ENCODE data around the gene PAQR6. TPM values are rescaled to one million over a fixed set of nuclear protein-coding genes. Genes with fewer than 3 reads are reported as not detected.

PAQR6 gene
- total RNA-seq, 1 experiment from 2014 or later: 0.92 TPM

- Histone ChIP-seq H3K27me3 (ENCODE audit: control insufficient read depth, insufficient read depth, low read length) (no peaks in the 10 kb centered on the region), H3K4me1 (ENCODE audit: control insufficient read depth, insufficient read depth, low read length) (peaks cover 10% of the 10 kb centered on the region), H3K27ac (ENCODE audit: low read length) (no peak overlapping the region), H3K9me3 (ENCODE audit: control insufficient read depth, insufficient read depth, low read depth, low read length) (no peaks in the 10 kb centered on the region), H3K36me3 (ENCODE audit: control insufficient read depth, insufficient read depth, low read length) (peaks cover 17% of the 10 kb centered on the region), H3K4me3 (ENCODE audit: low read depth in 2 of 2, low read length in 2 of 2) (no peak overlapping the region)
- POLR2A ChIA-PET: interaction anchor here (0.6 kb wide), 1 partner anchor 118 kb away, joined by 5 read pairs; no protein-coding TSS in a partner anchor
- TF ChIP-seq POLR2AphosphoS5 (IDR thresholded peaks at IDR 0.05; ENCODE audit: low read depth, low read length) (no peak), CTCF (IDR thresholded peaks at IDR 0.05) (no peak), TCF7L2 (IDR thresholded peaks at IDR 0.05; ENCODE audit: low read depth, low read length) (no peak)
- in situ Hi-C loops (cut with HindIII; ENCODE audit: low pct_unique_long_range_greater_than_20kb, low sequenced_read_pairs) (no loop called here), intact Hi-C loops (cut with micrococcal nuclease; ENCODE audit: unreplicated experiment) (no loop called here)
- no TSS peak for BruUV-seq (replicated peaks)
- no peak for ATAC-seq
- CTCF ChIA-PET: interaction anchor here (1.0 kb wide), 1 partner anchor 12 kb away, joined by 15 read pairs; the partner anchor contains the start of gene PAQR6
- no peak for DNase-seq (ENCODE audit: low read depth, low spot score)
Observed at GRCh38 chr1:156259805-156260204, 11.9 kb upstream of the PAQR6 start.

DNA sequence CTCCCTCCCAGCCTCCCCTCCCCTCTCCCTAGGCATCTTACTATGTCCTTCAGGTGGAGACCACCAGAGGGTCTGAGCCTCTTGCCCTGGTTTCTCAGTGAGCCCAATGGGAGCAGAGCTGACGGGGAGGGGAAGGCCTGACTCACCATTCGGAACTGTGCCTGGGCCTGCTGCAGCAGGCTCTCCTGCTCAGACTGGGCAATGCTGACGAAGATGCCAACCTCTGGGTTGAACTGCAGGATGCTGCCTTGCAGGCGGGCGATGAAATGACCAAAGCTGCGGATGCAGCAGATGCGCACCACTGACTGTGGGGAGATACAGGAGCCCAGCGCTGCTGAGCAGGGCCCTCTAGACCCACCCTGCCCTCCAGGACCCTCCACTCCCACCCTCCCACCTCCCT lies 11.0 kb upstream of the PAQR6 start:
- H3K36me3 ChIP-seq (ENCODE audit: control insufficient read depth, insufficient read depth, low read length): peaks cover 17% of the 10 kb centered on the region
- no peak overlapping the region for H3K4me3 ChIP-seq (ENCODE audit: low read depth in 2 of 2, low read length in 2 of 2)
- H3K4me1 ChIP-seq (ENCODE audit: control insufficient read depth, insufficient read depth, low read length): peaks cover 10% of the 10 kb centered on the region
- intact Hi-C loops (cut with micrococcal nuclease; ENCODE audit: unreplicated experiment) (no loop called here), in situ Hi-C loops (cut with HindIII; ENCODE audit: low pct_unique_long_range_greater_than_20kb, low sequenced_read_pairs) (no loop called here)
- POLR2A ChIA-PET: no interaction called here
- CTCF ChIA-PET: interaction anchor here (1.0 kb wide), 1 partner anchor 11 kb away, joined by 15 read pairs; the partner anchor contains the start of gene PAQR6
- no peaks in the 10 kb centered on the region for H3K27me3 ChIP-seq (ENCODE audit: control insufficient read depth, insufficient read depth, low read length)
- ATAC-seq (no peak), DNase-seq (ENCODE audit: low read depth, low spot score) (no peak)
- H3K9me3 ChIP-seq (ENCODE audit: control insufficient read depth, insufficient read depth, low read depth, low read length): no peaks in the 10 kb centered on the region
- TF ChIP-seq CTCF (IDR thresholded peaks at IDR 0.05) (no peak), POLR2AphosphoS5 (IDR thresholded peaks at IDR 0.05; ENCODE audit: low read depth, low read length) (no peak), SIN3A (IDR thresholded peaks at IDR 0.05; ENCODE audit: borderline replicate concordance, insufficient read depth, low read depth, low read length) (no peak), TCF7L2 (IDR thresholded peaks at IDR 0.05; ENCODE audit: low read depth, low read length) (no peak)
- TF ChIP-seq, protein P1, sequence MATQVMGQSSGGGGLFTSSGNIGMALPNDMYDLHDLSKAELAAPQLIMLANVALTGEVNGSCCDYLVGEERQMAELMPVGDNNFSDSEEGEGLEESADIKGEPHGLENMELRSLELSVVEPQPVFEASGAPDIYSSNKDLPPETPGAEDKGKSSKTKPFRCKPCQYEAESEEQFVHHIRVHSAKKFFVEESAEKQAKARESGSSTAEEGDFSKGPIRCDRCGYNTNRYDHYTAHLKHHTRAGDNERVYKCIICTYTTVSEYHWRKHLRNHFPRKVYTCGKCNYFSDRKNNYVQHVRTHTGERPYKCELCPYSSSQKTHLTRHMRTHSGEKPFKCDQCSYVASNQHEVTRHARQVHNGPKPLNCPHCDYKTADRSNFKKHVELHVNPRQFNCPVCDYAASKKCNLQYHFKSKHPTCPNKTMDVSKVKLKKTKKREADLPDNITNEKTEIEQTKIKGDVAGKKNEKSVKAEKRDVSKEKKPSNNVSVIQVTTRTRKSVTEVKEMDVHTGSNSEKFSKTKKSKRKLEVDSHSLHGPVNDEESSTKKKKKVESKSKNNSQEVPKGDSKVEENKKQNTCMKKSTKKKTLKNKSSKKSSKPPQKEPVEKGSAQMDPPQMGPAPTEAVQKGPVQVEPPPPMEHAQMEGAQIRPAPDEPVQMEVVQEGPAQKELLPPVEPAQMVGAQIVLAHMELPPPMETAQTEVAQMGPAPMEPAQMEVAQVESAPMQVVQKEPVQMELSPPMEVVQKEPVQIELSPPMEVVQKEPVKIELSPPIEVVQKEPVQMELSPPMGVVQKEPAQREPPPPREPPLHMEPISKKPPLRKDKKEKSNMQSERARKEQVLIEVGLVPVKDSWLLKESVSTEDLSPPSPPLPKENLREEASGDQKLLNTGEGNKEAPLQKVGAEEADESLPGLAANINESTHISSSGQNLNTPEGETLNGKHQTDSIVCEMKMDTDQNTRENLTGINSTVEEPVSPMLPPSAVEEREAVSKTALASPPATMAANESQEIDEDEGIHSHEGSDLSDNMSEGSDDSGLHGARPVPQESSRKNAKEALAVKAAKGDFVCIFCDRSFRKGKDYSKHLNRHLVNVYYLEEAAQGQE (IDR thresholded peaks at IDR 0.05; ENCODE audit: insufficient read depth in 1 of 2, low read depth in 2 of 2, low read length in 1 of 2): no peak
- no peak overlapping the region for H3K27ac ChIP-seq (ENCODE audit: low read length)
- BruUV-seq (replicated peaks): no TSS peak

Data from Panc1 (cell line).